H7 (cell line): Measurements from ENCODE around the gene GNLY. TPM values are rescaled to one million over a fixed set of nuclear protein-coding genes. Genes with fewer than 3 reads are reported as not detected.
A peak's percentile ranks its signal among the peaks of the same experiment; 100 is the strongest.
"Not testable (repeated sequence)": the region's sequence is repeated elsewhere in the genome, so short reads cannot be mapped to it uniquely, and the experiment has no call there.

ENCODE experiments used
- DNase-seq: peaks from one replicate; pipeline ENCODE4 v3.0.0; 2012
- H3K27me3 ChIP-seq: 2 replicates; pipeline ENCODE4 v1.6.0; 2011; ENCODE audit warnings: mild to moderate bottlenecking, low read length; ENCODE audit not compliant: control insufficient read depth, insufficient read depth
- H3K36me3 ChIP-seq: replicated peaks from 2 replicates; pipeline ENCODE4 v1.5.1; 2011; ENCODE audit warnings: low read length; ENCODE audit not compliant: control insufficient read depth, insufficient read depth
- H3K4me3 ChIP-seq: 2 replicates; pipeline ENCODE4 v1.5.1; 2011; ENCODE audit warnings: low read depth, mild to moderate bottlenecking, control low read depth, low read length, moderate library complexity; ENCODE audit not compliant: insufficient read depth
- total RNA-seq: library from RNA; depleted of rRNA; stranded (reverse); fragments of >200 nt; shearing (Covaris generic); gene quantifications from 2 replicates; pipeline ENCODE4 v1.2.3, GENCODE V29; 2014

The GNLY gene
- total RNA-seq, 1 experiment from 2014 or later = not detected

GRCh38 chr2:85704800-85705679 is 10.9 kb downstream of the GNLY start:
- no peak overlapping the region for H3K4me3 ChIP-seq
- H3K27me3 ChIP-seq = no peaks in the 10 kb centered on the region; the same call in 1 of the 2 replicates
- no peaks in the 10 kb centered on the region for H3K36me3 ChIP-seq
- DNase-seq = no peak

DNA sequence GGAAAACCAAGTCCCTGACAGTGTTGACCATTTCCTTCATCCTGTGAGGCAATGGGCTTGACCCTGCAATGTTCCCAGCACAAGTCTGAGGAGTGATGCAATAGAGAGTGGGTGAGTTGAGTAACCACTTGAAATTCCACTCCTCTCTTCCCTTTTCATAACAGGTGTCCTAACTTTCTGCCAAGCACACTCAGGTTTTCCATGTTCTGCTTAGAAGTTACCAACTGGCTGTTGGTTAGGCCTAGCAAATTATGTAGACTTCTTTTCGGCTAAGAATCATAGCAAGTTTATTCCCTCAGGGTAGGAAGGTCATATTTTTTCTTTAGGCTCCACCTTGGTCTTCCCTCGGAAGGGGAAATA is 11.5 kb downstream of the GNLY start:
- Histone ChIP-seq H3K36me3 (no peaks in the 10 kb centered on the region), H3K27me3 (no peaks in the 10 kb centered on the region; the same call in 1 of the 2 replicates), H3K4me3 (no peak overlapping the region)
- DNase-seq = no peak

GRCh38 chr2:85706063-85706462 is 11.9 kb downstream of the GNLY start:
- Histone ChIP-seq H3K36me3 (no peaks in the 10 kb centered on the region), H3K27me3 (no peaks in the 10 kb centered on the region; the same call in 1 of the 2 replicates), H3K4me3 (no peak overlapping the region)
- DNase-seq = peak; percentile 4

- DNase-seq = peak; percentile 6
- Histone ChIP-seq H3K36me3 (no peaks in the 10 kb centered on the region), H3K27me3 (no peaks in the 10 kb centered on the region; the same call in 1 of the 2 replicates), H3K4me3 (no peak overlapping the region)
These were observed 12.6 kb downstream of the GNLY start for GRCh38 chr2:85706599-85707296.

- no peaks in the 10 kb centered on the region; the same call in 1 of the 2 replicates for H3K27me3 ChIP-seq
- no peaks in the 10 kb centered on the region for H3K36me3 ChIP-seq
- no peak overlapping the region for H3K4me3 ChIP-seq
- peak; percentile 83 for DNase-seq
These were observed 13.1 kb downstream of the GNLY start for GRCh38 chr2:85707304-85707703.

GRCh38 chr2:85708641-85709040 is 14.5 kb downstream of the GNLY start:
- H3K27me3 ChIP-seq = no peaks in the 10 kb centered on the region; the same call in 1 of the 2 replicates
- no peak for DNase-seq
- no peak overlapping the region for H3K4me3 ChIP-seq
- no peaks in the 10 kb centered on the region for H3K36me3 ChIP-seq

GRCh38 chr2:85709401-85709811 is 15.2 kb downstream of the GNLY start:
- Histone ChIP-seq H3K27me3 (no peaks in the 10 kb centered on the region; the same call in 1 of the 2 replicates), H3K4me3 (no peak overlapping the region)
- DNase-seq = peak; percentile 16

DNA sequence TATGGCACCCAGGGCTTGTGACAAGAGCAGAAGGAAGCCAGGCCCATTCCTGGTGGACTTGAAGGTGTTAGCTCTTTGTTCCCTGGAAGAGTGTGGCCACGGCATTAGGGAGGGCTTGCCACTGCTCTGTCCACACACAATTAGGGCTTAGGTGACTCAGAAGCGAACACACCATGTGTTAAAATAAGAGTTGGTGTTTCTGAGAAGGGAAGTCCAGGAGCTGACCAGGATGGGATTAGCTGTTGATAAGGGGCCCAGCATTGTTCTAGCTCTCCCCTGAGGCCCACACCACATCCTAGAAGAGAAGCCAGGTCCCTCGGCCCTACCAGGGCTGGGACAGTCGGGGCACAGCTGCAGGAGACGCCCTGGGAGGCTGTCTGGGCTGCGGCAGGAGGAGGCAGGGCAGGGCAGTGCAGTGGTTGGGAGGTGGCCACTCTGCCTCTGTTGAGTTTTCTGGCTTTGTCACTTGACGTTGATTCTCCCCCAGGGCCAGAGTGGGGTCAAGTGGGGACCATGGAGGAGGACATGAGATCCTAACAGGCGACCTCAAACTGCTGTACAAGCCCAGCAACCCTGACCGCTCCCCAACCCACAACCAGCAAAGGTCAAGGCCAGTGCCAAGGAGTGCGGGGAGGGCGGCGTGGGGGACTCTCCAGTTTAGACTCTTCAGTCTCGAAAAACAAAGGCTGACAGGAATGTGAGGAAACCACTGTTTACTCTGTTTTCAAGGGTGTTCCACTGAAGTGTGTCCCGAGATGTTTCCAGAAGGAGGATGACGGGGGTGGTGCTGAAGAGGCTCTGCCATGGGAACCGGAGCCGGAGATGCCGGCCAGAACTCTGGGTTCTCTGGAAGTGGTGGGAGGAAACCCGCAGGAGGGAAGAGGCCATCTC is 16.8 kb downstream of the GNLY start:
- no peaks in the 10 kb centered on the region; the same call in 1 of the 2 replicates for H3K27me3 ChIP-seq
- peak; percentile 28 for DNase-seq
- H3K4me3 ChIP-seq = no peak overlapping the region
- H3K36me3 ChIP-seq = no peaks in the 10 kb centered on the region

More at GRCh38 chr2:85709401-85709811, 15.2 kb downstream of the GNLY start:
- H3K36me3 ChIP-seq = no peaks in the 10 kb centered on the region

DNA sequence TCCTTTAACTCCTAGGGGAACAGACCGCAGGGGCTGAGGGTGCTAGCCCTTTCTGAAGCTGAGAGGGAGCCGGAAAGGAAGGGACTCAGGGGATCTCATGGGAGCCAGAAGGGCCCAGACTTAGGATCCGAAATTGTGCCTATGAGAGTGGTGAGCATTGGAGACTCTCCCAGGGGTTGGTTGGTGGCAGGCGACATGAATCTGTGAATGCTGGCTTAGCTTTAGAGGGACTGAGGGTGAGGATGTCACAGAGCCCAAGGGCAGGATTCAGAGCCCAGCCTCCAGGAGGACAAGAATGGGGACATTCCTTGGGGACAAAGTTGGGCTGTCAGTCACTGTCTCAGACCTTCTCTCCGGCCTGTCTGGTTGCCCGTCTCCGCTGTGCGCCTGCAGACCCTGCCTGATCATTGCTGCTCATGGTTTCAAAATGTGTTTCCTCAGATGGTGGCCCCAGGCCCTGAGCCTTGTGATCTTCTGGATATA is 17.5 kb downstream of the GNLY start:
- no peaks in the 10 kb centered on the region; the same call in 1 of the 2 replicates for H3K27me3 ChIP-seq
- H3K4me3 ChIP-seq = no peak overlapping the region
- no peak for DNase-seq
- no peaks in the 10 kb centered on the region for H3K36me3 ChIP-seq

DNA sequence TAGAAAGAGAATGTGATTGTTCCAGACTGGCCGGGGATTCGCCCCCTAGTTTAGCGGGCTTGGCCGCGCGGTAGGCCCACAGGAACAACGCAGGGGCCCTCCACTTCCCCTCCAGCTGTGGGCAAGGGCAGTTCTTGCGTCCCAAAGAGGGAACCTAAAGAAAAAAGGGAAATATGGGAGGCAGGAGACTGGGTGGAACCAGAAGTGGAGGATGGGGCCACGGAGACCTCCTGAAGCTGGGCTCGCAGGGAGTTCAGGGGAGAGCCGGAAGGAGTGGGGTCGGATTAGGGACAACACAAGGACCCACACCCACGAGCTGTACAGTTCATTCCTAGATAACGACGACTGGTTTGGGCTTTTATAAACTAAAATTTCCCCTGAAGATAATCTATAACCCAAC is 18.2 kb downstream of the GNLY start:
- Histone ChIP-seq H3K36me3 (no peaks in the 10 kb centered on the region), H3K4me3 (no peak overlapping the region), H3K27me3 (no peaks in the 10 kb centered on the region; the same call in 1 of the 2 replicates)
- DNase-seq = peak; percentile 16

GRCh38 chr2:85712849-85713612 is 18.9 kb downstream of the GNLY start:
- H3K36me3 ChIP-seq = no peaks in the 10 kb centered on the region
- no peak overlapping the region for H3K4me3 ChIP-seq
- no peaks in the 10 kb centered on the region for H3K27me3 ChIP-seq
- DNase-seq = peak; percentile 12

- DNase-seq = peak; percentile 9
- Histone ChIP-seq H3K4me3 (no peak overlapping the region), H3K27me3 (no peaks in the 10 kb centered on the region), H3K36me3 (no peaks in the 10 kb centered on the region)
These were observed 19.7 kb downstream of the GNLY start for GRCh38 chr2:85713836-85714235.

- H3K27me3 ChIP-seq, H3K4me3 ChIP-seq, H3K36me3 ChIP-seq, DNase-seq: not testable (repeated sequence)
These were observed 20.3 kb downstream of the GNLY start for GRCh38 chr2:85714421-85714820.
